ENCODE results near the gene WNT2B. TPM values are rescaled to one million over a fixed set of nuclear protein-coding genes. Genes with fewer than 3 reads are reported as not detected.

The WNT2B gene
- polyA plus RNA-seq, 1 of the 3 experiments (the other 2 are of a cell fraction) = 4.3 TPM

DNA sequence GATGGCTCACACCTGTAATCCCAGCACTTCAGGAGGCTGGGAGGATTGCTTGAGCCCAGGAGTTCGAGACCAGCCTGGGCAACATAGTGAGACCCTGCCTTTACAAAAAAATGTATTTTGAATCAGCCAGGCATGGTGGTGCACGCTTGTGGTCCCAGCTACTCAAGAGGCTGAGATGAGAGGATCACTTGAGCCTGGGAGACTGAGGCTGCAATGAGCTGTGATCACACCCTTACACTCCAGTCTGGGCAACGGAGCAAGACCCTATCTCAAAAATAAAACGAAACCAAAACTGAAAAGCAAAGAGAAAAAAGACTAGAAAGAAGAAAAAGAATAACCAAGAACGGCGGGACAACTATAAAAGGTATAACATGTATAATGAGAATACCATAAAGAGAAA lies 15.4 kb upstream of the WNT2B start:
- H3K4me1 ChIP-seq (ENCODE audit: control insufficient read depth in 1 of 2, insufficient read depth in 2 of 2, low read depth in 1 of 2, low read length in 1 of 2) = no peaks in the 10 kb centered on the region
- no peak overlapping the region for H3K27ac ChIP-seq (ENCODE audit: low read depth in 2 of 2, low read length in 1 of 2)
- DNase-seq = no peak
- H3K79me2 ChIP-seq (ENCODE audit: insufficient read depth) = no peaks in the 10 kb centered on the region
- no peaks in the 10 kb centered on the region for H3K9me2 ChIP-seq
- no peak overlapping the region for H2AFZ ChIP-seq (ENCODE audit: low read depth)
- H3K4me3 ChIP-seq (ENCODE audit: low read depth in 2 of 2, low read length in 1 of 2) = no peak overlapping the region
- no peaks in the 10 kb centered on the region for H4K20me1 ChIP-seq (ENCODE audit: insufficient read depth)
- TF ChIP-seq FOSL2 (IDR thresholded peaks at IDR 0.05; ENCODE audit: borderline replicate concordance, low read depth) (no peak), POLR2AphosphoS5 (IDR thresholded peaks at IDR 0.05; ENCODE audit: low read depth, low read length) (no peak), TEAD4 (IDR thresholded peaks at IDR 0.05; ENCODE audit: borderline replicate concordance, insufficient read depth) (no peak), RCOR1 (IDR thresholded peaks at IDR 0.05; ENCODE audit: low read length) (no peak), EZH2phosphoT487 (IDR thresholded peaks at IDR 0.05; ENCODE audit: borderline replicate concordance, low read depth) (no peak), TCF12 (IDR thresholded peaks at IDR 0.05) (no peak), FOXM1 (IDR thresholded peaks at IDR 0.05; ENCODE audit: low read depth) (no peak), JUND (IDR thresholded peaks at IDR 0.05) (no peak), YY1 (IDR thresholded peaks at IDR 0.05; ENCODE audit: low read depth) (no peak), TAF1 (IDR thresholded peaks at IDR 0.05; ENCODE audit: borderline replicate concordance, low read depth, low read length) (no peak), GATA2 (CRISPR knock-in tag; IDR thresholded peaks at IDR 0.05) (no peak), EP300 (IDR thresholded peaks at IDR 0.05; ENCODE audit: borderline replicate concordance in 1 of 2, low read depth in 1 of 2, low read length in 1 of 2) (no peak), MXI1 (IDR thresholded peaks at IDR 0.05; ENCODE audit: low read depth, low read length) (no peak), SMC3 (IDR thresholded peaks at IDR 0.05; ENCODE audit: low read depth, low read length) (no peak), RXRA (IDR thresholded peaks at IDR 0.05; ENCODE audit: borderline replicate concordance, low read depth) (no peak), RFX5 (IDR thresholded peaks at IDR 0.05; ENCODE audit: low read length) (no peak)
- TF ChIP-seq, protein P1, sequence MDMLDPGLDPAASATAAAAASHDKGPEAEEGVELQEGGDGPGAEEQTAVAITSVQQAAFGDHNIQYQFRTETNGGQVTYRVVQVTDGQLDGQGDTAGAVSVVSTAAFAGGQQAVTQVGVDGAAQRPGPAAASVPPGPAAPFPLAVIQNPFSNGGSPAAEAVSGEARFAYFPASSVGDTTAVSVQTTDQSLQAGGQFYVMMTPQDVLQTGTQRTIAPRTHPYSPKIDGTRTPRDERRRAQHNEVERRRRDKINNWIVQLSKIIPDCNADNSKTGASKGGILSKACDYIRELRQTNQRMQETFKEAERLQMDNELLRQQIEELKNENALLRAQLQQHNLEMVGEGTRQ (IDR thresholded peaks at IDR 0.05; ENCODE audit: borderline replicate concordance, low read depth, low read length) = no peak
- TF ChIP-seq, protein P2, sequence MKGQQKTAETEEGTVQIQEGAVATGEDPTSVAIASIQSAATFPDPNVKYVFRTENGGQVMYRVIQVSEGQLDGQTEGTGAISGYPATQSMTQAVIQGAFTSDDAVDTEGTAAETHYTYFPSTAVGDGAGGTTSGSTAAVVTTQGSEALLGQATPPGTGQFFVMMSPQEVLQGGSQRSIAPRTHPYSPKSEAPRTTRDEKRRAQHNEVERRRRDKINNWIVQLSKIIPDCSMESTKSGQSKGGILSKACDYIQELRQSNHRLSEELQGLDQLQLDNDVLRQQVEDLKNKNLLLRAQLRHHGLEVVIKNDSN (IDR thresholded peaks at IDR 0.05; ENCODE audit: borderline replicate concordance, low read depth) = no peak
- TF ChIP-seq, protein P3, sequence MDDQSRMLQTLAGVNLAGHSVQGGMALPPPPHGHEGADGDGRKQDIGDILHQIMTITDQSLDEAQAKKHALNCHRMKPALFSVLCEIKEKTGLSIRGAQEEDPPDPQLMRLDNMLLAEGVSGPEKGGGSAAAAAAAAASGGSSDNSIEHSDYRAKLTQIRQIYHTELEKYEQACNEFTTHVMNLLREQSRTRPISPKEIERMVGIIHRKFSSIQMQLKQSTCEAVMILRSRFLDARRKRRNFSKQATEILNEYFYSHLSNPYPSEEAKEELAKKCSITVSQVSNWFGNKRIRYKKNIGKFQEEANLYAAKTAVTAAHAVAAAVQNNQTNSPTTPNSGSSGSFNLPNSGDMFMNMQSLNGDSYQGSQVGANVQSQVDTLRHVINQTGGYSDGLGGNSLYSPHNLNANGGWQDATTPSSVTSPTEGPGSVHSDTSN (IDR thresholded peaks at IDR 0.05) = no peak
- 60% methylated on average over 6 of the region's 6 CpGs for WGBS (ENCODE audit: low lambda C conversion rate)
- POLR2A ChIA-PET = no interaction called here
- H3K36me3 ChIP-seq (replicated peaks in 1 of 2; ENCODE audit: control insufficient read depth in 1 of 2, insufficient read depth in 2 of 2, low read length in 1 of 2) = no peaks in the 10 kb centered on the region
- H3K9ac ChIP-seq = no peak overlapping the region
- no peaks in the 10 kb centered on the region for H3K9me3 ChIP-seq
- no peak overlapping the region for H3K4me2 ChIP-seq
- H3F3A ChIP-seq (replicated peaks; ENCODE audit: insufficient read depth) = no peaks in the 10 kb centered on the region
- CTCF ChIA-PET = interaction anchor here (0.7 to 4.6 kb wide), 3 partner anchors 9 to 123 kb away, joined by 3 to 27 read pairs (median 3); no protein-coding TSS in a partner anchor
- no peaks in the 10 kb centered on the region for H3K27me3 ChIP-seq (ENCODE audit: insufficient read depth)
